GM23248 (cell line): ENCODE results near the gene GREB1.

ENCODE experiments used
- EZH2 ChIP-seq: fragments of 200-600 bp; sonication (generic); IDR thresholded peaks from 2 replicates; pipeline ENCODE4 v1.6.1; 2018; ENCODE audit warnings: antibody characterized with exemption, mild to moderate bottlenecking; ENCODE audit not compliant: insufficient read depth, poor library complexity, severe bottlenecking
- EZH2phosphoT487 ChIP-seq: fragments of 200-600 bp; sonication (generic); IDR thresholded peaks from 2 replicates; pipeline ENCODE4 v1.6.1; 2018; ENCODE audit warnings: antibody characterized with exemption, moderate library complexity, mild to moderate bottlenecking, low read depth; ENCODE audit not compliant: insufficient read depth

DNA sequence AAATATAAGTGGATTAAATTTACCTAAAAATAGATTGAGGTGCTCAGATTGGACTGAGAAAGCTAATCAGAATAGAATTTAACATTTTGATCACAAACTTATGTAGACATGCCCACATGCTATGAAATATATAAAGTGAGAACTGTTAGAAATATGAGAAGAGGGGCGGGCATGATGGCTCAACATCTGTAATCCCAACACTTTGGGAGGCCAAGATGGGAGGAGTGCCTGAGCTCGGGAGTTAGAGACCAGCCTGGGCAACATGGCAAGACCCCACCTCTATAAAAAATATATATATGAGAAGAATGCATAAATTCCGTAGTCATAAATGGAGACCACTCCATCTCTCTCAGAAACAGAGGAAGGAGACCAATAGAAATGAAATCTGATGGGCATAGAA, 110.4 kb downstream of the GREB1 start:
- no peak for TF ChIP-seq EZH2
- no peak for TF ChIP-seq EZH2phosphoT487
